Neural cell (in vitro differentiated cells): Measurements from ENCODE around the gene NATD1. TPM values are rescaled to one million over a fixed set of nuclear protein-coding genes. Genes with fewer than 3 reads are reported as not detected.

Experiments used
- H2AFZ ChIP-seq: fragments of 200-600, 300-800 bp; sonication (generic), shearing (Covaris generic); 2 replicates; pipeline ENCODE4 v1.6.0; 2014; ENCODE audit warnings: low read depth, mild to moderate bottlenecking, antibody characterized with exemption, low read length, moderate library complexity
- H3F3A ChIP-seq: fragments of 200-600 bp; shearing (Covaris generic); 2 replicates; pipeline ENCODE4 v1.6.1; 2016; ENCODE audit warnings: mild to moderate bottlenecking, moderate library complexity, mixed read lengths, antibody characterized with exemption, low read length; ENCODE audit not compliant: insufficient read depth, poor library complexity, severe bottlenecking
- H3K27ac ChIP-seq: fragments of 200-600, 300-800 bp; sonication (generic), shearing (Covaris generic); 2 replicates; pipeline ENCODE4 v1.5.1; 2014; ENCODE audit warnings: mild to moderate bottlenecking, low read length, moderate library complexity
- H3K27me3 ChIP-seq: fragments of 300-800, 200-600 bp; sonication (generic), shearing (Covaris generic); 2 replicates; pipeline ENCODE4 v1.6.0; 2014; ENCODE audit warnings: mild to moderate bottlenecking, low read depth, low read length, moderate library complexity; ENCODE audit not compliant: insufficient read depth
- H3K36me3 ChIP-seq: fragments of 300-800, 200-600 bp; sonication (generic), shearing (Covaris generic); 2 replicates; pipeline ENCODE4 v1.5.1; 2014; ENCODE audit warnings: mild to moderate bottlenecking, antibody characterized with exemption, low read length, moderate library complexity; ENCODE audit not compliant: insufficient read depth
- H3K4me2 ChIP-seq: fragments of 300-800, 200-600 bp; sonication (generic), shearing (Covaris generic); 2 replicates; pipeline ENCODE4 v1.6.0; 2014; ENCODE audit warnings: mild to moderate bottlenecking, low read length
- H3K4me3 ChIP-seq: fragments of 300-800, 200-600 bp; sonication (generic), shearing (Covaris generic); 2 replicates; pipeline ENCODE4 v1.5.1; 2014; ENCODE audit warnings: mild to moderate bottlenecking, low read length, moderate library complexity
- H3K79me2 ChIP-seq: fragments of 200-600 bp; shearing (Covaris generic); replicated peaks from 2 replicates; pipeline ENCODE4 v1.6.0; 2014; ENCODE audit warnings: mild to moderate bottlenecking, low read length, moderate library complexity; ENCODE audit not compliant: insufficient read depth
- H3K9ac ChIP-seq: fragments of 300-800, 200-600 bp; sonication (generic), shearing (Covaris generic); 2 replicates; pipeline ENCODE4 v1.6.1; 2016; ENCODE audit warnings: mild to moderate bottlenecking, low read length, mixed read lengths
- H3K9me2 ChIP-seq: fragments of 200-600 bp; shearing (Covaris generic); 2 replicates; pipeline ENCODE4 v1.6.1; 2016; ENCODE audit warnings: mild to moderate bottlenecking, low read length, mixed read lengths; ENCODE audit not compliant: insufficient read depth
- H3K9me3 ChIP-seq: fragments of 200-600, 300-800 bp; sonication (generic), shearing (Covaris generic); 2 replicates; pipeline ENCODE4 v1.6.1; 2016; ENCODE audit warnings: mild to moderate bottlenecking, mixed run types, low read length, moderate library complexity, mixed read lengths
- H4K20me1 ChIP-seq: fragments of 200-600 bp; shearing (Covaris generic); 2 replicates; pipeline ENCODE4 v1.6.1; 2016; ENCODE audit warnings: mild to moderate bottlenecking, mixed run types; ENCODE audit not compliant: insufficient read depth
- CTCF ChIP-seq: fragments of 450-650 bp; IDR thresholded peaks from 2 replicates; pipeline ENCODE4 v1.5.1; 2014; ENCODE audit warnings: antibody characterized with exemption, mild to moderate bottlenecking, moderate library complexity; ENCODE audit not compliant: poor library complexity, severe bottlenecking
- EP300 ChIP-seq: fragments of 450-650 bp; conservative IDR thresholded peaks from 2 replicates; pipeline ENCODE4 v1.6.1; 2014; ENCODE audit warnings: antibody characterized with exemption, mild to moderate bottlenecking, moderate library complexity; ENCODE audit not compliant: poor library complexity, severe bottlenecking
- EZH2 ChIP-seq: fragments of 200-600, 300-800 bp; shearing (Covaris generic), sonication (generic); IDR thresholded peaks from 2 replicates; pipeline ENCODE4 v1.6.1; 2014; ENCODE audit warnings: antibody characterized with exemption, low read length, borderline replicate concordance, mild to moderate bottlenecking; ENCODE audit not compliant: insufficient read depth, poor library complexity, severe bottlenecking
- MXI1 ChIP-seq: fragments of 450-650 bp; conservative IDR thresholded peaks from 2 replicates; pipeline ENCODE4 v1.6.1; 2014; ENCODE audit warnings: antibody characterized with exemption, mild to moderate bottlenecking; ENCODE audit not compliant: poor library complexity, severe bottlenecking
- POLR2AphosphoS5 ChIP-seq: IDR thresholded peaks from 2 replicates; pipeline ENCODE4 v1.6.1; 2012
- REST ChIP-seq: IDR thresholded peaks from 2 replicates; pipeline ENCODE4 v1.6.1; 2012; ENCODE audit warnings: borderline replicate concordance
- SMC3 ChIP-seq: fragments of 450-650 bp; conservative IDR thresholded peaks from 2 replicates; pipeline ENCODE4 v1.6.1; 2014; ENCODE audit warnings: antibody characterized with exemption, mild to moderate bottlenecking, moderate library complexity; ENCODE audit not compliant: poor library complexity
- TAF1 ChIP-seq: IDR thresholded peaks from 2 replicates; pipeline ENCODE4 v1.6.1; 2012; ENCODE audit warnings: low read depth
- polyA plus RNA-seq: library from polyadenylated mRNA; depleted of rRNA; stranded (reverse); fragments of >200 nt; gene quantifications from 2 replicates; pipeline ENCODE4 v1.2.3, GENCODE V29; 2014

The NATD1 gene
- polyA plus RNA-seq, 1 donor from 2014 or later = 2.8 TPM

DNA sequence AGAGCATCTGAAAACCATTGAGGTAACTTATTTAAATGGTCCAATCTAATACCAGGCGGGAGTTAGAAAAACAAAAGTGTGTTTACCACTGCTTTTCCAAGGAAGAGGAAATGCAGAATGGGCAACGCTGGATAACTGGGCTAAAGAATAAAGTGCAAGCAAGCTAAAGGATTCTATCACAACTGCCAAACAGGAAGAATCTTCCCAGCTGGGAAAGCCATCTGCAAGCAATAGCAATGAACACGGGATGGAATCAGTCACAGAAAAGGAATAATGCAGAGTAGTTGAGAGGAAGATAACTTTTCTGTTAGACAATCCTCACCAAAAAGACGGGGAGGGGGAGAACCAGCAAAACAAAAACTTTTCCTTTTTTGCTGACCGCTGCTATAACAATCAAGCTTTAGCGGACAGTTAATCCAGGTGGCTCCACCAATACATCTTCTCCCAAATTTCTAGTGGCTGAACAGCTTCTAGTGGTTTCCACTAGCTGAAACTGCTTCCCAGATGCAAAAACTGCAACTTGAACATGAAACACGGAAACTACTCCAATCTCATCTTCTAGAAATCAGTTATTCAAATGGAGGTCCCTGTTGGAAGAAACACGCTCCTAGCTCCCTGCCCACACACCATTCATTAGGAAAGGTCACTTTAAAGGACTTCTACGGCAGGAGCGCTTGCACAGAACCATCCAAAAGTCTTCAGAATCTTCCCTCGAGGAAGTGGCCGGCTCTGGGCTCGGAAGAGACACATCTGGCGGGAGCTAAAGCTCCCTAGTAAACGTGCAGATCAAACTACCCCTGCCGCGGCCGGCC is 40.2 kb downstream of the NATD1 start:
- Histone ChIP-seq H3K9ac (peak overlapping the region; percentile 95), H3K27me3 (no peaks in the 10 kb centered on the region), H3K4me2 (peak overlapping the region; percentile 83), H3K4me3 (peak overlapping the region; percentile 100), H2AFZ (peak overlapping the region; percentile 73), H3K36me3 (no peaks in the 10 kb centered on the region), H3F3A (no peaks in the 10 kb centered on the region), H3K9me3 (no peaks in the 10 kb centered on the region), H3K9me2 (no peaks in the 10 kb centered on the region), H4K20me1 (no peaks in the 10 kb centered on the region), H3K79me2 (peaks cover 58% of the 10 kb centered on the region), H3K27ac (peak overlapping the region; percentile 91)
- TF ChIP-seq POLR2AphosphoS5 (no peak), EP300 (no peak)

GRCh38 chr17:21211825-21212479 is 41.3 kb downstream of the NATD1 start:
- H3K4me2 ChIP-seq = peak overlapping the region; percentile 83
- no peak overlapping the region for H3K9ac ChIP-seq
- H3K9me2 ChIP-seq = no peaks in the 10 kb centered on the region
- H3F3A ChIP-seq = no peaks in the 10 kb centered on the region
- H2AFZ ChIP-seq = no peak overlapping the region
- H3K27ac ChIP-seq = no peak overlapping the region
- no peaks in the 10 kb centered on the region for H3K27me3 ChIP-seq
- TF ChIP-seq TAF1 (no peak), REST (no peak), POLR2AphosphoS5 (no peak), MXI1 (no peak), EZH2 (no peak), EP300 (no peak), CTCF (no peak), SMC3 (no peak)
- H3K9me3 ChIP-seq = no peaks in the 10 kb centered on the region
- peaks cover 63% of the 10 kb centered on the region for H3K79me2 ChIP-seq
- no peaks in the 10 kb centered on the region for H4K20me1 ChIP-seq
- no peaks in the 10 kb centered on the region for H3K36me3 ChIP-seq
- H3K4me3 ChIP-seq = peak overlapping the region; percentile 100
